GM20000 (cell line): ENCODE data around the gene IFNL4.
"Not testable (repeated sequence)": the region's sequence is repeated elsewhere in the genome, so short reads cannot be mapped to it uniquely, and the experiment has no call there.

Experiments used
- DNase-seq: peaks from one replicate; pipeline ENCODE4 v3.0.0; 2012; ENCODE audit warnings: low spot score
- CTCF ChIP-seq: IDR thresholded peaks from 2 replicates; pipeline ENCODE4 v1.5.1; 2012; ENCODE audit warnings: mild to moderate bottlenecking, control low read depth; ENCODE audit errors: extremely low read depth, missing control alignments

Gene IFNL4

GRCh38 chr19:39253374-39254149, 4.9 kb upstream of the IFNL4 start:
- TF ChIP-seq CTCF = no peak
- no peak for DNase-seq

- TF ChIP-seq CTCF = no peak
- no peak for DNase-seq
Observed at GRCh38 chr19:39252458-39252857, 3.8 kb upstream of the IFNL4 start.

- DNase-seq = no peak
- TF ChIP-seq CTCF = no peak
Observed at GRCh38 chr19:39251846-39252245, 3.2 kb upstream of the IFNL4 start.

GRCh38 chr19:39251081-39251480, 2.4 kb upstream of the IFNL4 start:
- no peak for TF ChIP-seq CTCF
- DNase-seq = no peak

- DNase-seq = no peak
- TF ChIP-seq CTCF = no peak
Observed at GRCh38 chr19:39247701-39248664, 673 bp downstream of the IFNL4 start.

- no peak for DNase-seq
- no peak for TF ChIP-seq CTCF
Observed at GRCh38 chr19:39246951-39247669, 1.5 kb downstream of the IFNL4 start.

- not testable (repeated sequence) for DNase-seq
Observed at GRCh38 chr19:39245166-39245565, 3.5 kb downstream of the IFNL4 start.

GRCh38 chr19:39244410-39245100, 4.1 kb downstream of the IFNL4 start, which contains the start of gene IFNL3:
TSS of gene IFNL3 (minus strand) at chr19:39245006. CDS start at chr19:39244967, 39 bp downstream.
- DNase-seq = not testable (repeated sequence)

- DNase-seq = not testable (repeated sequence)
Observed at GRCh38 chr19:39243741-39244140, 4.9 kb downstream of the IFNL4 start.
